Body of pancreas (tissue), 4 donors: ENCODE data around the gene C3orf20.

ENCODE experiments used
- CTCF ChIP-seq, 7 experiments: fragments of 450-650 bp in 4 of 7; fragments of 200-600 bp in 3 of 7; sonication (generic) in 3 of 7; IDR thresholded peaks; one replicate each; pipeline ENCODE4 v1.5.1; 2016 to 2019; ENCODE audit warnings: antibody characterized with exemption in 7 of 7
- POLR2A ChIP-seq, 3 donors: fragments of 450-650 bp; IDR thresholded peaks; one replicate each; pipeline ENCODE4 v1.6.1; 2016; ENCODE audit warnings: antibody characterized with exemption in 3 of 3, mild to moderate bottlenecking in 2 of 3

- TF ChIP-seq CTCF (IDR thresholded peaks at IDR 0.05) = no peak
- TF ChIP-seq POLR2A (IDR thresholded peaks at IDR 0.05) = no peak
These were observed 2.4 kb upstream of the C3orf20 start for GRCh38 chr3:14672588-14672987.
